ENCODE data around the gene SASH1. TPM values are rescaled to one million over a fixed set of nuclear protein-coding genes. Genes with fewer than 3 reads are reported as not detected.

Gene SASH1
- total and polyA plus RNA-seq, 2 of the 8 experiments (the other 6 are each of a cell fraction or from before 2014, with no cell fraction given) = 6.0 to 20.2 TPM

- no peak overlapping the region for H2BK120ac ChIP-seq (replicated peaks; ENCODE audit: low read depth, low read length)
- no peaks in the 10 kb centered on the region for H3K36me3 ChIP-seq (ENCODE audit: control insufficient read depth in 2 of 4, insufficient read depth in 4 of 4, low read length in 3 of 4)
- no peaks in the 10 kb centered on the region for H3K23me2 ChIP-seq (ENCODE audit: low read depth, low read length)
- no peak overlapping the region for H4K8ac ChIP-seq (ENCODE audit: extremely low read depth, insufficient read depth, low read length)
- H2AFZ ChIP-seq (ENCODE audit: low read length) = no peak overlapping the region
- no peak overlapping the region for H3K14ac ChIP-seq (ENCODE audit: insufficient read length)
- DNase-seq (ENCODE audit: low read depth in 1 of 2, low spot score in 2 of 2) (no peak), FAIRE-seq (no peak)
- H3K9me3 ChIP-seq (ENCODE audit: insufficient read depth in 2 of 2, low read depth in 1 of 2, low read length in 1 of 2) = no peaks in the 10 kb centered on the region
- no peak for TF ChIP-seq EZH2 (IDR thresholded peaks at IDR 0.05; ENCODE audit: low read depth, low read length, severe bottlenecking)
- H3K4ac ChIP-seq (replicated peaks; ENCODE audit: insufficient read length, low read depth, low read length) = no peak overlapping the region
- H2AK5ac ChIP-seq (ENCODE audit: low read depth, low read length) = no peak overlapping the region
- H2BK15ac ChIP-seq (ENCODE audit: low read length) = no peak overlapping the region
- 92% methylated on average over 6 of the region's 6 CpGs; no CpG with 5 or more reads in 1 of the 2 experiments for WGBS, 2 experiments (ENCODE audit: extremely low coverage in 1 of 2, insufficient coverage in 1 of 2, insufficient read length in 1 of 2, insufficient replicate concordance in 2 of 2, low coverage in 1 of 2, low lambda C conversion rate in 2 of 2, missing lambda C conversion rate in 1 of 2)
- no peak overlapping the region for H3K23ac ChIP-seq (ENCODE audit: insufficient read length)
- H3K9ac ChIP-seq (replicated peaks in 1 of 4; ENCODE audit: extremely low read depth in 1 of 4, low read depth in 3 of 4, low read length in 3 of 4) = no peak overlapping the region
- no peak overlapping the region; the same call in 1 of the 2 replicates for H2BK5ac ChIP-seq (ENCODE audit: low read depth, low read length)
- peaks cover 2% of the 10 kb centered on the region; the same call in 1 of the 2 replicates for H3K79me1 ChIP-seq (ENCODE audit: low read depth, low read length)
- H3K79me2 ChIP-seq (ENCODE audit: control insufficient read depth in 1 of 2, insufficient read depth in 2 of 2, low read length in 2 of 2) = peaks cover 0 to 13% of the 10 kb centered on the region in 2 experiments; a peak in 1 of 4 replicates
- no peak overlapping the region for H3K4me3 ChIP-seq (ENCODE audit: extremely low read depth in 1 of 4, insufficient read depth in 2 of 4, low read depth in 3 of 4, low read length in 4 of 4)
- no peak overlapping the region for H4K91ac ChIP-seq (replicated peaks; ENCODE audit: insufficient read length, low read length)
- peaks cover 0 to 12% (median 4%) of the 10 kb centered on the region in 4 experiments; a peak in 4 of 7 replicates for H3K4me1 ChIP-seq (replicated peaks in 1 of 4; ENCODE audit: control insufficient read depth in 3 of 4, insufficient read depth in 4 of 4, low read length in 3 of 4)
- CTCF ChIA-PET (ENCODE audit: partially characterized antibody) = interaction anchor here (0.8 to 1.6 kb wide), 5 partner anchors 10 to 58 kb away, joined by 3 to 4 read pairs (median 3); no protein-coding TSS in a partner anchor
- H2BK12ac ChIP-seq (ENCODE audit: low read depth, low read length) = no peak overlapping the region
- no peak overlapping the region for H3K18ac ChIP-seq (ENCODE audit: extremely low read depth, low read length)
- POLR2A ChIA-PET (ENCODE audit: partially characterized antibody) = no interaction called here
- no peak overlapping the region for H3K56ac ChIP-seq (replicated peaks; ENCODE audit: insufficient read length, low read depth, low read length)
- H3K27me3 ChIP-seq (replicated peaks in 1 of 4; ENCODE audit: control insufficient read depth in 3 of 4, extremely low read depth in 1 of 4, insufficient read depth in 3 of 4, low read length in 3 of 4) = no peaks in the 10 kb centered on the region
- H3K27ac ChIP-seq (ENCODE audit: low read depth, low read length) = no peak overlapping the region
- H3K4me2 ChIP-seq (ENCODE audit: insufficient read depth in 1 of 2, low read depth in 2 of 2, low read length in 2 of 2) = no peak overlapping the region
- no peak overlapping the region for H2BK20ac ChIP-seq (ENCODE audit: low read length)
- H4K5ac ChIP-seq (ENCODE audit: insufficient read length, low read depth, low read length) = no peak overlapping the region
- peaks cover 1 to 4% of the 10 kb centered on the region in 2 experiments for H4K20me1 ChIP-seq (replicated peaks in 1 of 2; ENCODE audit: control insufficient read depth in 1 of 2, insufficient read depth in 2 of 2, low read length in 2 of 2)
Measured at GRCh38 chr6:148406579-148407371, 64.1 kb downstream of the SASH1 start.

Data from H1 (cell line).